Mucosa of descending colon (tissue), 3 donors: Measurements from ENCODE around the gene GHSR. TPM values are rescaled to one million over a fixed set of nuclear protein-coding genes. Genes with fewer than 3 reads are reported as not detected.

Experiments
- ATAC-seq: fragments of 200-7000 bp; cut with Tn5 transposase; one replicate; pipeline ENCODE4 v1.9.1; 2020; ENCODE audit warnings: mild to moderate bottlenecking, moderate library complexity
- DNase-seq, 3 donors: peaks; one replicate each; pipeline ENCODE4 v3.0.0-alpha.2; 2020
- H3K36me3 ChIP-seq: fragments of 200-600 bp; one replicate; pipeline ENCODE4 v1.8.0; 2021; ENCODE audit warnings: low read depth, mild to moderate bottlenecking
- H3K4me1 ChIP-seq: fragments of 200-600 bp; one replicate; pipeline ENCODE4 v1.8.0; 2021; ENCODE audit warnings: low read depth, mild to moderate bottlenecking
- H3K4me3 ChIP-seq: fragments of 200-600 bp; one replicate; pipeline ENCODE4 v1.8.0; 2021; ENCODE audit warnings: mild to moderate bottlenecking
- H3K9me3 ChIP-seq: fragments of 200-600 bp; one replicate; pipeline ENCODE4 v1.8.0; 2021; ENCODE audit warnings: mild to moderate bottlenecking
- CTCF ChIP-seq: fragments of 200-600 bp; IDR thresholded peaks from one replicate; pipeline ENCODE4 v1.8.0; 2022; ENCODE audit warnings: antibody characterized with exemption, mild to moderate bottlenecking
- intact Hi-C, 2 donors: fragments of 100-400 bp; cut with DNase I in 1 of 2; cut with micrococcal nuclease in 1 of 2; formaldehyde crosslinking; loops; one replicate each; pipeline versions ENCODE4 v1.11.0 to v1.11.1; 2022; cut with DNase I, micrococcal nuclease
- total RNA-seq, 3 donors: library from RNA; stranded (reverse); fragmentation: NEBNext Ultra II Directional in 2 of 3; extraction: Animal tissue kit (Norgen Biotek cat#: 25700) in 2 of 3; gene quantifications; one replicate each; pipeline versions ENCODE4 v1.2.1 to v1.2.4, GENCODE V29; 2021 to 2023
- donor health status: DM: no; HTN: no; CAD: no; lungs with moderate emphysema.
- donor health status: DM: no; HTN: no; CAD: no.
- donor health status: DM: no; HTN: yes; CAD: no.

The GHSR gene
- total RNA-seq, 3 donors from 2014 or later = not detected

GRCh38 chr3:172437713-172438112, 10.5 kb downstream of the GHSR start:
- peaks cover 9% of the 10 kb centered on the region for H3K4me1 ChIP-seq
- intact Hi-C loops = no loop called here
- ATAC-seq (peak; percentile 61), DNase-seq (no peak)
- peaks cover 9% of the 10 kb centered on the region for H3K9me3 ChIP-seq
- no peak overlapping the region for H3K4me3 ChIP-seq
- TF ChIP-seq CTCF = no peak
- H3K36me3 ChIP-seq = no peaks in the 10 kb centered on the region

- ATAC-seq (no peak), DNase-seq (no peak)
- intact Hi-C loops = no loop called here
- Histone ChIP-seq H3K36me3 (no peaks in the 10 kb centered on the region), H3K9me3 (no peaks in the 10 kb centered on the region), H3K4me3 (no peak overlapping the region), H3K4me1 (no peaks in the 10 kb centered on the region)
- no peak for TF ChIP-seq CTCF
These were observed 32.9 kb downstream of the GHSR start for GRCh38 chr3:172415323-172415722.

- Histone ChIP-seq H3K9me3 (no peaks in the 10 kb centered on the region), H3K4me3 (no peak overlapping the region), H3K4me1 (no peaks in the 10 kb centered on the region), H3K36me3 (no peaks in the 10 kb centered on the region)
- intact Hi-C loops = no loop called here
- ATAC-seq (no peak), DNase-seq (no peak)
- TF ChIP-seq CTCF = no peak
These were observed 36.7 kb downstream of the GHSR start for GRCh38 chr3:172411478-172411947.

- TF ChIP-seq CTCF = no peak
- Histone ChIP-seq H3K4me3 (no peak overlapping the region), H3K36me3 (no peaks in the 10 kb centered on the region), H3K9me3 (no peaks in the 10 kb centered on the region), H3K4me1 (no peaks in the 10 kb centered on the region)
- intact Hi-C loops = no loop called here
- ATAC-seq (no peak), DNase-seq (no peak)
These were observed 37.4 kb downstream of the GHSR start for GRCh38 chr3:172410702-172411477.

- Histone ChIP-seq H3K9me3 (no peaks in the 10 kb centered on the region), H3K36me3 (no peaks in the 10 kb centered on the region), H3K4me1 (no peaks in the 10 kb centered on the region), H3K4me3 (no peak overlapping the region)
- no peak for DNase-seq
- ATAC-seq = no peak
- no peak for TF ChIP-seq CTCF
- intact Hi-C loops = no loop called here
These were observed 40.4 kb downstream of the GHSR start for GRCh38 chr3:172407872-172408271.
